Neuronal stem cell (in vitro differentiated cells): ENCODE measurements around the gene BLOC1S3.

Source experiments
- DNase-seq: peaks from one replicate; pipeline ENCODE4 v3.0.0-alpha.2; 2013; ENCODE audit warnings: low spot score
- H2AFZ ChIP-seq: one replicate; pipeline ENCODE4 v1.6.1; 2013; ENCODE audit warnings: mild to moderate bottlenecking, low read length, inconsistent platforms
- H2AK5ac ChIP-seq: 2 replicates; pipeline ENCODE4 v1.6.1; 2013; ENCODE audit warnings: low read depth, mild to moderate bottlenecking, inconsistent platforms, low read length, moderate library complexity, mixed read lengths
- H2BK120ac ChIP-seq: 2 replicates; pipeline ENCODE4 v1.6.1; 2013; ENCODE audit warnings: low read depth, mild to moderate bottlenecking, inconsistent platforms, low read length, moderate library complexity, mixed read lengths
- H2BK12ac ChIP-seq: one replicate; pipeline ENCODE4 v1.6.1; 2013; ENCODE audit warnings: low read length, inconsistent platforms
- H2BK15ac ChIP-seq: 2 replicates; pipeline ENCODE4 v1.6.1; 2013; ENCODE audit warnings: mild to moderate bottlenecking, low read length, inconsistent platforms, mixed read lengths
- H2BK5ac ChIP-seq: one replicate; pipeline ENCODE4 v1.6.1; 2013; ENCODE audit warnings: inconsistent platforms, mild to moderate bottlenecking, low read length, moderate library complexity
- H3K14ac ChIP-seq: one replicate; pipeline ENCODE4 v1.6.1; 2013; ENCODE audit warnings: low read length, inconsistent platforms
- H3K18ac ChIP-seq: 2 replicates; pipeline ENCODE4 v1.6.1; 2013; ENCODE audit warnings: low read length, inconsistent platforms
- H3K23ac ChIP-seq: 2 replicates; pipeline ENCODE4 v1.6.1; 2013; ENCODE audit warnings: low read depth, mild to moderate bottlenecking, mixed read lengths, low read length, inconsistent platforms; ENCODE audit not compliant: poor library complexity
- H3K27ac ChIP-seq: replicated peaks from 3 replicates; pipeline ENCODE4 v1.5.1; 2013; ENCODE audit warnings: low read length, inconsistent platforms
- H3K27me3 ChIP-seq, 3 experiments: 2 replicates each; pipeline ENCODE4 v1.6.1; 2013; ENCODE audit warnings: low read length in 3 of 3, mild to moderate bottlenecking in 2 of 3, inconsistent platforms in 1 of 3, low read depth in 1 of 3, mixed read lengths in 1 of 3, moderate library complexity in 1 of 3; ENCODE audit not compliant: control insufficient read depth in 3 of 3, insufficient read depth in 3 of 3
- H3K36me3 ChIP-seq, 2 donors: replicated peaks in 1 of 2; 2 replicates each; pipeline ENCODE4 v1.6.1; 2013; ENCODE audit warnings: low read length in 2 of 2; ENCODE audit not compliant: control insufficient read depth in 2 of 2, insufficient read depth in 2 of 2
- H3K4ac ChIP-seq: 2 replicates; pipeline ENCODE4 v1.6.1; 2013; ENCODE audit warnings: inconsistent platforms, mild to moderate bottlenecking, low read length, moderate library complexity
- H3K4me1 ChIP-seq, 2 donors: 1 replicate in 1 of 2; 2 replicates in 1 of 2; pipeline ENCODE4 v1.6.1; 2013; ENCODE audit warnings: low read length in 2 of 2, low read depth in 1 of 2; ENCODE audit not compliant: control insufficient read depth in 2 of 2, insufficient read depth in 1 of 2
- H3K4me2 ChIP-seq: one replicate; pipeline ENCODE4 v1.6.1; 2013; ENCODE audit warnings: mild to moderate bottlenecking, low read length, inconsistent platforms; ENCODE audit not compliant: insufficient read depth, poor library complexity, severe bottlenecking
- H3K4me3 ChIP-seq, 2 donors: 2 replicates each; pipeline ENCODE4 v1.5.1; 2013; ENCODE audit warnings: low read length in 2 of 2, mild to moderate bottlenecking in 2 of 2, inconsistent platforms in 1 of 2, moderate library complexity in 1 of 2
- H3K79me1 ChIP-seq: one replicate; pipeline ENCODE4 v1.6.1; 2013; ENCODE audit warnings: low read depth, mild to moderate bottlenecking, inconsistent platforms, low read length, moderate library complexity
- H3K9ac ChIP-seq: one replicate; pipeline ENCODE4 v1.6.1; 2013; ENCODE audit warnings: mild to moderate bottlenecking, low read depth, low read length, inconsistent platforms; ENCODE audit not compliant: poor library complexity
- H3K9me3 ChIP-seq, 2 donors: replicated peaks in 1 of 2; 2 replicates each; pipeline versions ENCODE3 to v1.6.1; 2013; ENCODE audit warnings: low read length in 2 of 2, mild to moderate bottlenecking in 2 of 2, inconsistent platforms in 1 of 2, low read depth in 1 of 2, mixed read lengths in 1 of 2, moderate library complexity in 1 of 2; ENCODE audit not compliant: control insufficient read depth in 2 of 2, insufficient read depth in 1 of 2
- H4K8ac ChIP-seq: one replicate; pipeline ENCODE4 v1.6.1; 2013; ENCODE audit warnings: low read depth, mild to moderate bottlenecking, inconsistent platforms, low read length, moderate library complexity
- H4K91ac ChIP-seq: one replicate; pipeline ENCODE4 v1.6.1; 2013; ENCODE audit warnings: low read length, low read depth, mild to moderate bottlenecking, inconsistent platforms; ENCODE audit not compliant: poor library complexity
- WGBS, 2 donors: extraction: QIAGEN DNeasy Blood & Tissue Kit; methylation state at CpG; one replicate each; pipeline ENCODE4 v1.1.7; 2013; ENCODE audit warnings: missing lambda C conversion rate in 2 of 2, mixed read lengths in 1 of 2; ENCODE audit not compliant: insufficient read length in 2 of 2, insufficient replicate concordance in 1 of 2; ENCODE audit errors: extremely low coverage in 2 of 2; 5-methylcytosine and 5-hydroxymethylcytosine counted together

Gene BLOC1S3

GRCh38 chr19:45130888-45131615, 47.5 kb upstream of the BLOC1S3 start:
- DNase-seq = no peak
- Histone ChIP-seq H3K4me3 (no peak overlapping the region), H2AK5ac (no peak overlapping the region), H3K36me3 (peaks cover 0 to 4% of the 10 kb centered on the region in 2 donors), H4K91ac (no peak overlapping the region), H2BK120ac (no peak overlapping the region), H3K14ac (peak overlapping the region; percentile 2), H3K4me2 (no peak overlapping the region), H4K8ac (no peak overlapping the region), H3K27ac (no peak overlapping the region), H3K4me1 (peaks cover 6 to 11% of the 10 kb centered on the region in 2 donors), H3K18ac (peak overlapping the region; percentile 38), H3K79me1 (peaks cover 17% of the 10 kb centered on the region), H3K23ac (peak overlapping the region; percentile 17), H3K9ac (no peak overlapping the region), H3K9me3 (peaks cover 0 to 2% of the 10 kb centered on the region in 2 donors), H2AFZ (no peak overlapping the region), H2BK5ac (no peak overlapping the region), H2BK15ac (no peak overlapping the region), H2BK12ac (no peak overlapping the region), H3K27me3 (no peaks in the 10 kb centered on the region), H3K4ac (no peak overlapping the region)
- no CpG with 5 or more reads among the region's 13 CpGs for WGBS, 2 donors

- H3K23ac ChIP-seq = no peak overlapping the region
- no peak overlapping the region for H3K4ac ChIP-seq
- H3K14ac ChIP-seq = no peak overlapping the region
- no peak overlapping the region for H3K4me3 ChIP-seq
- no peak overlapping the region for H3K4me2 ChIP-seq
- no peaks in the 10 kb centered on the region for H3K27me3 ChIP-seq
- no peak overlapping the region for H3K18ac ChIP-seq
- no peak overlapping the region for H2BK15ac ChIP-seq
- H4K91ac ChIP-seq = no peak overlapping the region
- no CpG with 5 or more reads among the region's 8 CpGs for WGBS, 2 donors
- peaks cover 11% of the 10 kb centered on the region for H3K79me1 ChIP-seq
- no peak overlapping the region for H2BK120ac ChIP-seq
- no peak for DNase-seq
- peaks cover 0 to 2% of the 10 kb centered on the region in 2 donors for H3K9me3 ChIP-seq
- H4K8ac ChIP-seq = no peak overlapping the region
- peaks cover 0 to 4% of the 10 kb centered on the region in 2 donors for H3K36me3 ChIP-seq
- no peak overlapping the region for H2BK5ac ChIP-seq
- no peak overlapping the region for H2BK12ac ChIP-seq
- no peak overlapping the region for H2AFZ ChIP-seq
- H3K27ac ChIP-seq = no peak overlapping the region
- H3K4me1 ChIP-seq = peaks cover 17 to 29% of the 10 kb centered on the region in 2 donors
- H3K9ac ChIP-seq = no peak overlapping the region
- no peak overlapping the region for H2AK5ac ChIP-seq
These were observed 44.9 kb upstream of the BLOC1S3 start for GRCh38 chr19:45133661-45134060.

- Histone ChIP-seq H2BK120ac (no peak overlapping the region), H2BK15ac (no peak overlapping the region), H2BK12ac (no peak overlapping the region), H3K9me3 (peaks cover 0 to 2% of the 10 kb centered on the region in 2 donors), H2AFZ (no peak overlapping the region), H3K27me3 (no peaks in the 10 kb centered on the region), H3K4me3 (no peak overlapping the region), H3K27ac (no peak overlapping the region), H3K4me2 (no peak overlapping the region), H3K36me3 (peaks cover under 1 to 4% of the 10 kb centered on the region in 2 donors), H4K91ac (no peak overlapping the region), H3K9ac (no peak overlapping the region), H3K23ac (peak overlapping the region; percentile 61), H2AK5ac (peak overlapping the region; percentile 41), H4K8ac (peak overlapping the region; percentile 99), H2BK5ac (peak overlapping the region; percentile 88), H3K18ac (peak overlapping the region; percentile 81), H3K4me1 (peaks cover 17 to 25% of the 10 kb centered on the region in 2 donors), H3K4ac (no peak overlapping the region), H3K79me1 (peaks cover 16% of the 10 kb centered on the region), H3K14ac (no peak overlapping the region)
- WGBS, 2 donors = no CpG with 5 or more reads among the region's 21 CpGs
- DNase-seq = no peak
These were observed 43.3 kb upstream of the BLOC1S3 start for GRCh38 chr19:45135176-45135885.

- no peak overlapping the region for H3K4ac ChIP-seq
- no peak overlapping the region for H3K14ac ChIP-seq
- H3K27ac ChIP-seq = peak overlapping the region; percentile 33
- peaks cover 13 to 19% of the 10 kb centered on the region in 2 donors for H3K4me1 ChIP-seq
- H2AFZ ChIP-seq = no peak overlapping the region
- no peak overlapping the region for H3K4me2 ChIP-seq
- peaks cover 11 to 13% of the 10 kb centered on the region in 2 donors for H3K36me3 ChIP-seq
- H3K79me1 ChIP-seq = peaks cover 14% of the 10 kb centered on the region
- H2AK5ac ChIP-seq = peak overlapping the region; percentile 90
- H4K91ac ChIP-seq = no peak overlapping the region
- no peak overlapping the region for H4K8ac ChIP-seq
- H2BK15ac ChIP-seq = no peak overlapping the region
- H3K9ac ChIP-seq = peak overlapping the region; percentile 66
- peak overlapping the region; percentile 27 for H3K23ac ChIP-seq
- no peak overlapping the region for H2BK120ac ChIP-seq
- peaks cover 0 to 2% of the 10 kb centered on the region in 2 donors for H3K9me3 ChIP-seq
- WGBS, 2 donors = no CpG with 5 or more reads among the region's 12 CpGs
- no peak overlapping the region for H3K4me3 ChIP-seq
- DNase-seq = no peak
- peak overlapping the region; percentile 62 for H3K18ac ChIP-seq
- H3K27me3 ChIP-seq = no peaks in the 10 kb centered on the region
- no peak overlapping the region for H2BK12ac ChIP-seq
- peak overlapping the region; percentile 57 for H2BK5ac ChIP-seq
These were observed 41.9 kb upstream of the BLOC1S3 start for GRCh38 chr19:45136507-45137178.
